ENCODE results near the gene SYF2. TPM values are rescaled to one million over a fixed set of nuclear protein-coding genes. Genes with fewer than 3 reads are reported as not detected.

The SYF2 gene
- total and polyA plus RNA-seq, 2 of the 13 experiments (the other 11 are each of a cell fraction or from before 2014, with no cell fraction given): 17.8 to 34.1 TPM

- TF ChIP-seq TRIM24 (CRISPR knock-in tag; IDR thresholded peaks at IDR 0.05) (no peak), HOXA5 (CRISPR knock-in tag; IDR thresholded peaks at IDR 0.05) (no peak), SP5 (CRISPR knock-in tag; IDR thresholded peaks at IDR 0.05; ENCODE audit: borderline replicate concordance, low read depth) (peak; percentile 40; the same call in 1 of the 2 replicates), ZFX (CRISPR knock-in tag; IDR thresholded peaks at IDR 0.05; ENCODE audit: low read depth) (no peak), MAF1 (CRISPR knock-in tag; IDR thresholded peaks at IDR 0.05; ENCODE audit: borderline replicate concordance) (no peak), HIC2 (CRISPR knock-in tag; IDR thresholded peaks at IDR 0.05; ENCODE audit: low read depth) (no peak), IKZF5 (CRISPR knock-in tag; IDR thresholded peaks at IDR 0.05) (no peak), TGIF2 (CRISPR knock-in tag; IDR thresholded peaks at IDR 0.05) (0 out of 2 replicates have a peak, but pooled peaks have one; percentile 8), CEBPG (CRISPR knock-in tag; IDR thresholded peaks at IDR 0.05) (0 out of 2 replicates have a peak, but pooled peaks have one; percentile 40), RXRB (CRISPR knock-in tag; IDR thresholded peaks at IDR 0.05; ENCODE audit: borderline replicate concordance) (no peak), ZMYM2 (CRISPR knock-in tag; IDR thresholded peaks at IDR 0.05) (no peak), RBFOX2 (IDR thresholded peaks at IDR 0.05; ENCODE audit: low read depth, low read length) (peak; percentile 68), ATF7-NPFF (CRISPR knock-in tag; IDR thresholded peaks at IDR 0.05; ENCODE audit: low read depth) (0 out of 2 replicates have a peak, but pooled peaks have one; percentile 13), RFX3 (CRISPR knock-in tag; IDR thresholded peaks at IDR 0.05) (no peak), ZNF782 (CRISPR knock-in tag; IDR thresholded peaks at IDR 0.05; ENCODE audit: borderline replicate concordance) (no peak), FOXK1 (CRISPR knock-in tag; IDR thresholded peaks at IDR 0.05; ENCODE audit: borderline replicate concordance, low read depth) (no peak; the same call in 1 of the 2 replicates), ZNF281 (CRISPR knock-in tag; IDR thresholded peaks at IDR 0.05; ENCODE audit: borderline replicate concordance) (peak; percentile 79), NR2F1 (CRISPR knock-in tag; IDR thresholded peaks at IDR 0.05) (peak in 1 of 2 experiments; percentile 62; a peak in 2 of 4 replicates), KAT2B (IDR thresholded peaks at IDR 0.05; ENCODE audit: borderline replicate concordance, low read depth, low read length) (no peak), ZBTB25 (CRISPR knock-in tag; IDR thresholded peaks at IDR 0.05) (peak; percentile 9; the same call in 1 of the 2 replicates), HDAC2 (CRISPR knock-in tag; IDR thresholded peaks at IDR 0.05) (peak; percentile 16; the same call in 1 of the 2 replicates), ARNTL (CRISPR knock-in tag; IDR thresholded peaks at IDR 0.05) (0 out of 2 replicates have a peak, but pooled peaks have one; percentile 11)
Measured at GRCh38 chr1:25232866-25233784, 823 bp upstream of the SYF2 start (continued).

Measured in HepG2 (cell line).